Esophagus muscularis mucosa (tissue), 4 donors: ENCODE results near the gene GPR32. TPM values are rescaled to one million over a fixed set of nuclear protein-coding genes. Genes with fewer than 3 reads are reported as not detected.

Experiments used
- DNase-seq: peaks from one replicate; pipeline ENCODE4 v3.0.0-alpha.2; 2017; ENCODE audit errors: extremely low spot score
- H3K27ac ChIP-seq, 4 donors: fragments of 200-600 bp; sonication (generic); replicated peaks in 1 of 4; 1 replicate in 3 of 4; 2 replicates in 1 of 4; pipeline ENCODE4 v1.5.1; 2016 to 2019; ENCODE audit warnings: mild to moderate bottlenecking in 1 of 4
- H3K27me3 ChIP-seq, 4 donors: fragments of 200-600 bp; sonication (generic); one replicate each; pipeline versions ENCODE4 v1.5.1 to v1.6.0; 2016 to 2019
- H3K36me3 ChIP-seq, 4 donors: fragments of 200-600 bp; sonication (generic); one replicate each; pipeline ENCODE4 v1.5.1; 2016 to 2019
- H3K4me1 ChIP-seq, 4 donors: fragments of 200-600 bp; sonication (generic); one replicate each; pipeline ENCODE4 v1.5.1; 2016 to 2019
- H3K4me3 ChIP-seq, 4 donors: fragments of 200-600 bp; sonication (generic); 1 replicate in 2 of 4; 2 replicates in 2 of 4; pipeline ENCODE4 v1.5.1; 2016 to 2019; ENCODE audit warnings: mild to moderate bottlenecking in 4 of 4, moderate library complexity in 1 of 4
- H3K9me3 ChIP-seq, 4 donors: fragments of 200-600 bp; sonication (generic); 1 replicate in 3 of 4; 2 replicates in 1 of 4; pipeline ENCODE4 v1.5.1; 2016 to 2019
- EP300 ChIP-seq: sonication (generic); formaldehyde crosslinking; IDR thresholded peaks from one replicate; pipeline ENCODE4 v1.6.1; 2017; ENCODE audit warnings: antibody characterized with exemption
- POLR2A ChIP-seq: fragments of 450-650 bp; IDR thresholded peaks from one replicate; pipeline ENCODE4 v1.6.1; 2017; ENCODE audit warnings: antibody characterized with exemption, moderate library complexity, mild to moderate bottlenecking, low read depth
- POLR2AphosphoS5 ChIP-seq, 2 donors: sonication (generic); formaldehyde crosslinking; IDR thresholded peaks; one replicate each; pipeline ENCODE4 v1.6.1; 2017; ENCODE audit warnings: antibody characterized with exemption in 2 of 2
- WGBS: methylation state at CpG from one replicate; pipeline ENCODE4 v1.1.5; 2018; 5-methylcytosine and 5-hydroxymethylcytosine counted together
- intact Hi-C: fragments of 100-400 bp; cut with DNase I; formaldehyde crosslinking; loops from one replicate; pipeline ENCODE4 v1.15.1; 2023
- total RNA-seq, 4 donors: library from RNA; depleted of rRNA; stranded (reverse); fragments of >200 nt; gene quantifications; one replicate each; pipeline versions ENCODE4 v1.1.0 to v1.2.1, GENCODE V29; 2016
- TF ChIP-seq, protein P1 (sequence below), 3 experiments: fragments of 200-600 bp in 2 of 3; fragments of 450-650 bp in 1 of 3; sonication (generic) in 2 of 3; IDR thresholded peaks; one replicate each; pipeline ENCODE4 v1.5.1; 2017 to 2019; ENCODE audit warnings: antibody characterized with exemption in 3 of 3, mild to moderate bottlenecking in 2 of 3, moderate library complexity in 1 of 3

Gene GPR32
- total RNA-seq, 4 donors from 2014 or later, result not detected

GRCh38 chr19:50792272-50793250 is 22.3 kb downstream of the GPR32 start:
- DNase-seq, result no peak
- H3K4me3 ChIP-seq, result no peak overlapping the region
- H3K27me3 ChIP-seq, result peaks cover 0 to 51% (median 0%) of the 10 kb centered on the region in 4 donors
- H3K27ac ChIP-seq, result no peak overlapping the region
- 85% methylated on average over 13 of the region's 13 CpGs for WGBS
- TF ChIP-seq, protein P1, sequence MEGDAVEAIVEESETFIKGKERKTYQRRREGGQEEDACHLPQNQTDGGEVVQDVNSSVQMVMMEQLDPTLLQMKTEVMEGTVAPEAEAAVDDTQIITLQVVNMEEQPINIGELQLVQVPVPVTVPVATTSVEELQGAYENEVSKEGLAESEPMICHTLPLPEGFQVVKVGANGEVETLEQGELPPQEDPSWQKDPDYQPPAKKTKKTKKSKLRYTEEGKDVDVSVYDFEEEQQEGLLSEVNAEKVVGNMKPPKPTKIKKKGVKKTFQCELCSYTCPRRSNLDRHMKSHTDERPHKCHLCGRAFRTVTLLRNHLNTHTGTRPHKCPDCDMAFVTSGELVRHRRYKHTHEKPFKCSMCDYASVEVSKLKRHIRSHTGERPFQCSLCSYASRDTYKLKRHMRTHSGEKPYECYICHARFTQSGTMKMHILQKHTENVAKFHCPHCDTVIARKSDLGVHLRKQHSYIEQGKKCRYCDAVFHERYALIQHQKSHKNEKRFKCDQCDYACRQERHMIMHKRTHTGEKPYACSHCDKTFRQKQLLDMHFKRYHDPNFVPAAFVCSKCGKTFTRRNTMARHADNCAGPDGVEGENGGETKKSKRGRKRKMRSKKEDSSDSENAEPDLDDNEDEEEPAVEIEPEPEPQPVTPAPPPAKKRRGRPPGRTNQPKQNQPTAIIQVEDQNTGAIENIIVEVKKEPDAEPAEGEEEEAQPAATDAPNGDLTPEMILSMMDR (IDR thresholded peaks at IDR 0.05), result no peak
- TF ChIP-seq POLR2AphosphoS5 (IDR thresholded peaks at IDR 0.05), result no peak
- no peak for TF ChIP-seq POLR2A
- TF ChIP-seq EP300, result no peak
- H3K4me1 ChIP-seq, result no peaks in the 10 kb centered on the region
- intact Hi-C loops, result no loop called here
- H3K36me3 ChIP-seq, result peaks cover 1 to 20% (median 9%) of the 10 kb centered on the region in 4 donors
- no peaks in the 10 kb centered on the region for H3K9me3 ChIP-seq

DNA sequence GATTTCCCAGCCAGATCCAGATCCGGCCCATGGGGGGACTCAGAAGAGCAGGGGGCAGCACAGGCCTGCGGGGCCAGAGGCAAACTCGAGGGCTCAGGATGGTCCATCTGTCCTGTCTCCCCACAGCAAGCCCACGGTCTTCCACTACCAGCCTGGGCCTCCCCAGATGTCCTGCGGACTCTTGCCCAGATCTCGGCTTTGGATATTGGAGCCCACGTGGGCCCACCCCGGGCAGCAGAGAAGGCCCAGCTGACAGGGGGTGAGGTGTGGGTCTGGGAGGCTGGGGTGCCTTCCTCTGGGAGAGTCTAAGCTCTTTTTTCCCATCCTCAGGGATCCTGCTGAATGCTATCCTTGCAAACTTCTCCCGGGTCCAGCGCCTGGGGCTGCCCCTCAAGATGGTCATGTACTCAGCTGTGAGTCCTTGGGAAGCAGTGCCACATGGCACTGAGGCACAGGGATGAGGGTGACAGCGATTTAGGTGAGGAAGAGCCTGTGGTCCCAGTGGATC is 23.3 kb downstream of the GPR32 start:
- Histone ChIP-seq H3K27ac (no peak overlapping the region), H3K9me3 (no peaks in the 10 kb centered on the region), H3K36me3 (peaks cover 11 to 31% (median 19%) of the 10 kb centered on the region in 4 donors), H3K4me3 (no peak overlapping the region), H3K27me3 (peaks cover 0 to 44% (median 0%) of the 10 kb centered on the region in 4 donors), H3K4me1 (no peaks in the 10 kb centered on the region)
- intact Hi-C loops, result no loop called here
- TF ChIP-seq, protein P1 (IDR thresholded peaks at IDR 0.05), result no peak
- TF ChIP-seq POLR2A (no peak), POLR2AphosphoS5 (IDR thresholded peaks at IDR 0.05) (no peak), EP300 (no peak)
- no peak for DNase-seq
- 78% methylated on average over 5 of the region's 11 CpGs for WGBS

- 36% methylated on average over 14 of the region's 16 CpGs for WGBS
- TF ChIP-seq, protein P1 (IDR thresholded peaks at IDR 0.05), result no peak
- no peak for TF ChIP-seq POLR2A
- no peak for TF ChIP-seq POLR2AphosphoS5 (IDR thresholded peaks at IDR 0.05)
- TF ChIP-seq EP300, result no peak
- H3K27ac ChIP-seq, result no peak overlapping the region
- H3K27me3 ChIP-seq, result peaks cover 0 to 38% (median 0%) of the 10 kb centered on the region in 4 donors
- no peaks in the 10 kb centered on the region for H3K4me1 ChIP-seq
- H3K36me3 ChIP-seq, result peaks cover 11 to 38% (median 26%) of the 10 kb centered on the region in 4 donors
- H3K4me3 ChIP-seq, result no peak overlapping the region
- no peak for DNase-seq
- H3K9me3 ChIP-seq, result no peaks in the 10 kb centered on the region
- intact Hi-C loops, result no loop called here
Measured at GRCh38 chr19:50794074-50794875, 24.0 kb downstream of the GPR32 start.

- no peak for TF ChIP-seq EP300
- Histone ChIP-seq H3K9me3 (no peaks in the 10 kb centered on the region), H3K27me3 (peaks cover 0 to 33% (median 0%) of the 10 kb centered on the region in 4 donors), H3K27ac (no peak overlapping the region), H3K4me3 (no peak overlapping the region), H3K36me3 (peaks cover 11 to 46% (median 34%) of the 10 kb centered on the region in 4 donors), H3K4me1 (no peaks in the 10 kb centered on the region)
- 38% methylated on average over 5 of the region's 18 CpGs for WGBS
- no peak for DNase-seq
- intact Hi-C loops, result no loop called here
Measured at GRCh38 chr19:50794876-50795663, 24.8 kb downstream of the GPR32 start.
